Body of pancreas (tissue), 4 donors: ENCODE results near the gene HAPLN3.

ENCODE experiments used
- POLR2A ChIP-seq, 3 donors: fragments of 450-650 bp; IDR thresholded peaks; one replicate each; pipeline ENCODE4 v1.6.1; 2016; ENCODE audit warnings: antibody characterized with exemption in 3 of 3, mild to moderate bottlenecking in 2 of 3
- TF ChIP-seq, protein P1 (sequence below), 7 experiments: fragments of 450-650 bp in 4 of 7; fragments of 200-600 bp in 3 of 7; sonication (generic) in 3 of 7; IDR thresholded peaks; one replicate each; pipeline ENCODE4 v1.5.1; 2016 to 2019; ENCODE audit warnings: antibody characterized with exemption in 7 of 7

DNA sequence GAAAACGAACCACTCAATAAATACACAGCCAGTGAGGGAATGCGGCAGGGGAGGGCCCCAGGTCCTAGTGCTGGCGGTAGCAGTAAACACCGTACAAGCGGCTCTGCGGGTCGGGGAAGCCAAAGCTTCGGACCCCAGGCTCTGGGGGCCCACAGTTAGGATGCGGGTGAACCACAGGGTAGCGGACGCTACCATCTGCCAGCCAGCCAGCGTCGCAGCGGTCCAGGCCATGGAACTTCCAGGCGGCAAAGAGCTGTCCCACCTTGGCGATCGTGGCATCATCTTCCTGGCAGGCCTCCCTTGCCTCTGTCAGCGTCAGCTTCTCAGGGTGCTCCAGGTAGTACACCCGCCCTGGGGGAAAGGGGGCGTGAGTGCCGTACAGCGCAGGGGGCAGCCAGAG lies 17.4 kb downstream of the HAPLN3 start:
- TF ChIP-seq, protein P1, sequence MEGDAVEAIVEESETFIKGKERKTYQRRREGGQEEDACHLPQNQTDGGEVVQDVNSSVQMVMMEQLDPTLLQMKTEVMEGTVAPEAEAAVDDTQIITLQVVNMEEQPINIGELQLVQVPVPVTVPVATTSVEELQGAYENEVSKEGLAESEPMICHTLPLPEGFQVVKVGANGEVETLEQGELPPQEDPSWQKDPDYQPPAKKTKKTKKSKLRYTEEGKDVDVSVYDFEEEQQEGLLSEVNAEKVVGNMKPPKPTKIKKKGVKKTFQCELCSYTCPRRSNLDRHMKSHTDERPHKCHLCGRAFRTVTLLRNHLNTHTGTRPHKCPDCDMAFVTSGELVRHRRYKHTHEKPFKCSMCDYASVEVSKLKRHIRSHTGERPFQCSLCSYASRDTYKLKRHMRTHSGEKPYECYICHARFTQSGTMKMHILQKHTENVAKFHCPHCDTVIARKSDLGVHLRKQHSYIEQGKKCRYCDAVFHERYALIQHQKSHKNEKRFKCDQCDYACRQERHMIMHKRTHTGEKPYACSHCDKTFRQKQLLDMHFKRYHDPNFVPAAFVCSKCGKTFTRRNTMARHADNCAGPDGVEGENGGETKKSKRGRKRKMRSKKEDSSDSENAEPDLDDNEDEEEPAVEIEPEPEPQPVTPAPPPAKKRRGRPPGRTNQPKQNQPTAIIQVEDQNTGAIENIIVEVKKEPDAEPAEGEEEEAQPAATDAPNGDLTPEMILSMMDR (IDR thresholded peaks at IDR 0.05): no peak
- no peak for TF ChIP-seq POLR2A (IDR thresholded peaks at IDR 0.05)
